PC-9 (cell line): Measurements from ENCODE around the gene EDN2.

ENCODE experiments used
- CTCF ChIP-seq: fragments of 200-600 bp; sonication (generic); conservative IDR thresholded peaks from 2 replicates; pipeline ENCODE4 v1.6.1; 2017; ENCODE audit warnings: mixed run types, antibody characterized with exemption, mild to moderate bottlenecking, moderate library complexity
- EZH2 ChIP-seq: fragments of 200-600 bp; sonication (generic); IDR thresholded peaks from 2 replicates; pipeline ENCODE4 v1.8.0; 2017; ENCODE audit warnings: antibody characterized with exemption, low read depth

- TF ChIP-seq CTCF: no peak
- TF ChIP-seq EZH2: no peak
Observed at GRCh38 chr1:41456847-41457540, 27.5 kb downstream of the EDN2 start.
